Osteocyte (in vitro differentiated cells): ENCODE data around the gene SLC46A2. TPM values are rescaled to one million over a fixed set of nuclear protein-coding genes. Genes with fewer than 3 reads are reported as not detected.

ENCODE experiments used
- DNase-seq: peaks from one replicate; pipeline ENCODE4 v3.0.0; 2021; ENCODE audit warnings: mixed read lengths; ENCODE audit not compliant: unreplicated experiment; ENCODE audit errors: extremely low spot score
- H3K27ac Mint-ChIP-seq: one replicate; pipeline ENCODE4 v1.8.0; 2021; ENCODE audit warnings: mild to moderate bottlenecking, mixed read lengths; ENCODE audit not compliant: unreplicated experiment
- H3K27me3 Mint-ChIP-seq: one replicate; pipeline ENCODE4 v1.8.0; 2021; ENCODE audit warnings: mixed read lengths; ENCODE audit not compliant: unreplicated experiment
- H3K36me3 Mint-ChIP-seq: one replicate; pipeline ENCODE4 v1.8.0; 2021; ENCODE audit warnings: mixed read lengths; ENCODE audit not compliant: unreplicated experiment
- H3K4me1 Mint-ChIP-seq: one replicate; pipeline ENCODE4 v1.8.0; 2021; ENCODE audit warnings: mixed read lengths; ENCODE audit not compliant: unreplicated experiment
- H3K4me3 Mint-ChIP-seq: one replicate; pipeline ENCODE4 v1.8.0; 2021; ENCODE audit warnings: mild to moderate bottlenecking, moderate library complexity, mixed read lengths; ENCODE audit not compliant: unreplicated experiment
- H3K9me3 Mint-ChIP-seq: one replicate; pipeline ENCODE4 v1.8.0; 2021; ENCODE audit warnings: mixed read lengths; ENCODE audit not compliant: unreplicated experiment
- CTCF ChIP-seq: fragments of 200-600 bp; sonication (generic); IDR thresholded peaks from 2 replicates; pipeline ENCODE4 v1.5.0; 2021; ENCODE audit warnings: antibody characterized with exemption, mild to moderate bottlenecking, moderate library complexity
- total RNA-seq: library from RNA; stranded (reverse); gene quantifications from 2 replicates; pipeline ENCODE4 v1.2.1, GENCODE V29; 2021

SLC46A2 gene
- total RNA-seq, 1 donor from 2014 or later, result not detected

- Mint-ChIP-seq H3K4me1 (peaks cover 2% of the 10 kb centered on the region), H3K36me3 (no peaks in the 10 kb centered on the region), H3K9me3 (no peaks in the 10 kb centered on the region), H3K27me3 (peaks cover 51% of the 10 kb centered on the region), H3K4me3 (no peak overlapping the region), H3K27ac (no peak overlapping the region)
- no peak for TF ChIP-seq CTCF
- no peak for DNase-seq
These were observed 5.5 kb upstream of the SLC46A2 start for GRCh38 chr9:112896131-112896530.

- no peak for DNase-seq
- Mint-ChIP-seq H3K4me3 (no peak overlapping the region), H3K27ac (no peak overlapping the region), H3K9me3 (no peaks in the 10 kb centered on the region), H3K36me3 (no peaks in the 10 kb centered on the region), H3K27me3 (peaks cover 45% of the 10 kb centered on the region), H3K4me1 (peaks cover 8% of the 10 kb centered on the region)
- no peak for TF ChIP-seq CTCF
These were observed 4.0 kb upstream of the SLC46A2 start for GRCh38 chr9:112894699-112895098.

GRCh38 chr9:112894041-112894440 is 3.4 kb upstream of the SLC46A2 start:
- H3K4me3 Mint-ChIP-seq, result no peak overlapping the region
- TF ChIP-seq CTCF, result no peak
- no peaks in the 10 kb centered on the region for H3K36me3 Mint-ChIP-seq
- peaks cover 40% of the 10 kb centered on the region for H3K27me3 Mint-ChIP-seq
- no peak for DNase-seq
- no peak overlapping the region for H3K27ac Mint-ChIP-seq
- H3K9me3 Mint-ChIP-seq, result no peaks in the 10 kb centered on the region
- peaks cover 8% of the 10 kb centered on the region for H3K4me1 Mint-ChIP-seq

- Mint-ChIP-seq H3K4me1 (peaks cover 8% of the 10 kb centered on the region), H3K9me3 (no peaks in the 10 kb centered on the region), H3K27ac (no peak overlapping the region), H3K27me3 (peaks cover 30% of the 10 kb centered on the region), H3K36me3 (no peaks in the 10 kb centered on the region), H3K4me3 (no peak overlapping the region)
- no peak for TF ChIP-seq CTCF
- no peak for DNase-seq
These were observed 2.3 kb upstream of the SLC46A2 start for GRCh38 chr9:112892981-112893380.

- no peaks in the 10 kb centered on the region for H3K9me3 Mint-ChIP-seq
These were observed 845 bp upstream of the SLC46A2 start for GRCh38 chr9:112891521-112891920.

More at GRCh38 chr9:112891521-112891920, 845 bp upstream of the SLC46A2 start:
- H3K4me1 Mint-ChIP-seq, result peaks cover 8% of the 10 kb centered on the region
- no peak for TF ChIP-seq CTCF
- H3K27me3 Mint-ChIP-seq, result peaks cover 18% of the 10 kb centered on the region
- H3K4me3 Mint-ChIP-seq, result no peak overlapping the region
- H3K36me3 Mint-ChIP-seq, result no peaks in the 10 kb centered on the region
- DNase-seq, result no peak
- no peak overlapping the region for H3K27ac Mint-ChIP-seq
